ENCODE measurements around the gene MPDU1.

DNA sequence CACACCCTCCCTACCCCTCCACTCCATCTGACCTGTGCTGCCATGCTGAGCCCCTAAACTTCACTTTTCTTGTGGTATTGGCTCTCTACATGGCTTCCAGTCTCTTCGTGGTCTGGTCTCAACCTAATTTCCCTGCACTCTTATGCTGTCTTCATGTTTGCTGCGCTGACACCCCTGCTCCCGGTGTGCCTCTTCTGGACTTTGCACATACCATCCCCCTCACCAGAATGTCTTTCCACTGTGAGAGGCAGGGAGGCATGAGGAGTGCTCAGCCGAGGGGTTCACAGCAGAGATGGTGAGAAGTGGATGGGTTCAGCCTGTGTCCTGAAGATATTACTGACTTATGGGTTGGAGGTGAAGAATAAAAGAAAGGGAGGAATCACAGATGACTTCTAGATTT is 32.3 kb upstream of the MPDU1 start:
- TF ChIP-seq, protein P1, sequence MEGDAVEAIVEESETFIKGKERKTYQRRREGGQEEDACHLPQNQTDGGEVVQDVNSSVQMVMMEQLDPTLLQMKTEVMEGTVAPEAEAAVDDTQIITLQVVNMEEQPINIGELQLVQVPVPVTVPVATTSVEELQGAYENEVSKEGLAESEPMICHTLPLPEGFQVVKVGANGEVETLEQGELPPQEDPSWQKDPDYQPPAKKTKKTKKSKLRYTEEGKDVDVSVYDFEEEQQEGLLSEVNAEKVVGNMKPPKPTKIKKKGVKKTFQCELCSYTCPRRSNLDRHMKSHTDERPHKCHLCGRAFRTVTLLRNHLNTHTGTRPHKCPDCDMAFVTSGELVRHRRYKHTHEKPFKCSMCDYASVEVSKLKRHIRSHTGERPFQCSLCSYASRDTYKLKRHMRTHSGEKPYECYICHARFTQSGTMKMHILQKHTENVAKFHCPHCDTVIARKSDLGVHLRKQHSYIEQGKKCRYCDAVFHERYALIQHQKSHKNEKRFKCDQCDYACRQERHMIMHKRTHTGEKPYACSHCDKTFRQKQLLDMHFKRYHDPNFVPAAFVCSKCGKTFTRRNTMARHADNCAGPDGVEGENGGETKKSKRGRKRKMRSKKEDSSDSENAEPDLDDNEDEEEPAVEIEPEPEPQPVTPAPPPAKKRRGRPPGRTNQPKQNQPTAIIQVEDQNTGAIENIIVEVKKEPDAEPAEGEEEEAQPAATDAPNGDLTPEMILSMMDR (IDR thresholded peaks at IDR 0.05): no peak
- no peak for TF ChIP-seq POLR2AphosphoS5 (IDR thresholded peaks at IDR 0.05)
